IMR-90 (cell line): Measurements from ENCODE around the gene GRK5. TPM values are rescaled to one million over a fixed set of nuclear protein-coding genes. Genes with fewer than 3 reads are reported as not detected.
A peak's percentile ranks its signal among the peaks of the same experiment; 100 is the strongest.

Source experiments
- ATAC-seq: fragments of 200-7000 bp; cut with Tn5 transposase; 2 replicates; pipeline ENCODE4 v1.9.1; 2020; ENCODE audit warnings: low read depth, mild to moderate bottlenecking, moderate library complexity
- BruUV-seq: library from RNA; stranded (reverse); fragments of 400-500 nt; replicated peaks from 2 replicates; lab custom pipeline; 2021; lab: Mats Ljungman, UMichigan
- CTCF ChIA-PET: fragments of 300-600 bp; formaldehyde crosslinking; extraction: SDS; loops from one replicate; lab custom pipeline; 2021; ENCODE audit warnings: antibody characterized with exemption; lab: Yijun Ruan, JAX
- POLR2A ChIA-PET: fragments of 300-600 bp; sonication (Branson Sonifier 250); formaldehyde crosslinking; loops from one replicate; lab custom pipeline; 2022; ENCODE audit warnings: antibody characterized with exemption; ENCODE audit not compliant: unreplicated experiment; lab: Charles Lee
- DNase-seq: peaks from one replicate; pipeline ENCODE4 v3.0.0; 2013
- H2AFZ ChIP-seq: replicated peaks from 2 replicates; pipeline ENCODE3; 2013; ENCODE audit warnings: low read length, mild to moderate bottlenecking; ENCODE audit not compliant: poor library complexity
- H2AK5ac ChIP-seq: 2 replicates; pipeline ENCODE4 v1.6.1; 2013; ENCODE audit warnings: low read depth, low read length, inconsistent platforms
- H2AK9ac ChIP-seq: replicated peaks from 2 replicates; pipeline ENCODE3; 2013; ENCODE audit warnings: mild to moderate bottlenecking, low read depth, low read length, moderate library complexity; ENCODE audit not compliant: poor library complexity
- H2BK120ac ChIP-seq: 2 replicates; pipeline ENCODE4 v1.6.1; 2013; ENCODE audit warnings: low read depth, low read length, inconsistent platforms
- H2BK15ac ChIP-seq: 3 replicates; pipeline ENCODE4 v1.6.1; 2013; ENCODE audit warnings: low read depth, low read length, inconsistent platforms
- H2BK20ac ChIP-seq: 2 replicates; pipeline ENCODE4 v1.6.1; 2013; ENCODE audit warnings: low read depth, mild to moderate bottlenecking, inconsistent platforms, low read length, moderate library complexity
- H2BK5ac ChIP-seq: 2 replicates; pipeline ENCODE4 v1.6.1; 2013; ENCODE audit warnings: mild to moderate bottlenecking, low read depth, low read length, inconsistent platforms; ENCODE audit not compliant: poor library complexity, severe bottlenecking
- H3K14ac ChIP-seq: replicated peaks from 2 replicates; pipeline ENCODE4 v1.6.1; 2013; ENCODE audit warnings: low read depth, low read length, inconsistent platforms
- H3K18ac ChIP-seq: 2 replicates; pipeline ENCODE4 v1.6.1; 2013; ENCODE audit warnings: low read depth, low read length, control low read depth
- H3K23ac ChIP-seq: 2 replicates; pipeline ENCODE4 v1.6.1; 2013; ENCODE audit warnings: low read depth, low read length, inconsistent platforms
- H3K27ac ChIP-seq: 2 replicates; pipeline ENCODE4 v1.5.1; 2013; ENCODE audit warnings: mild to moderate bottlenecking, control low read depth, low read length; ENCODE audit not compliant: insufficient read depth
- H3K27me3 ChIP-seq: 2 replicates; pipeline ENCODE4 v1.6.1; 2013; ENCODE audit warnings: low read length; ENCODE audit not compliant: control insufficient read depth, insufficient read depth
- H3K36me3 ChIP-seq: 2 replicates; pipeline ENCODE4 v1.6.1; 2013; ENCODE audit warnings: low read length, mixed read lengths; ENCODE audit not compliant: control insufficient read depth, insufficient read depth
- H3K4ac ChIP-seq: 2 replicates; pipeline ENCODE4 v1.6.1; 2013; ENCODE audit warnings: low read depth, low read length, inconsistent platforms
- H3K4me1 ChIP-seq: 2 replicates; pipeline ENCODE4 v1.6.1; 2013; ENCODE audit warnings: low read length, mixed read lengths; ENCODE audit not compliant: control insufficient read depth, insufficient read depth
- H3K4me2 ChIP-seq: 2 replicates; pipeline ENCODE4 v1.6.1; 2013; ENCODE audit warnings: low read depth, mild to moderate bottlenecking, control low read depth, low read length, moderate library complexity
- H3K4me3 ChIP-seq: 2 replicates; pipeline ENCODE4 v1.5.1; 2013; ENCODE audit warnings: low read depth, mild to moderate bottlenecking, control low read depth, low read length, moderate library complexity; ENCODE audit not compliant: insufficient read depth
- H3K56ac ChIP-seq: 2 replicates; pipeline ENCODE4 v1.6.1; 2013; ENCODE audit warnings: low read length, inconsistent platforms; ENCODE audit not compliant: insufficient read depth; ENCODE audit errors: extremely low read depth
- H3K79me1 ChIP-seq, 2 experiments: 2 replicates each; pipeline ENCODE4 v1.6.1; 2013; ENCODE audit warnings: low read length in 2 of 2, inconsistent platforms in 1 of 2, low read depth in 1 of 2
- H3K9ac ChIP-seq: 2 replicates; pipeline ENCODE4 v1.6.1; 2013; ENCODE audit warnings: low read depth, low read length, control low read depth
- H3K9me1 ChIP-seq: 2 replicates; pipeline ENCODE4 v1.6.1; 2013; ENCODE audit warnings: low read length, inconsistent platforms; ENCODE audit not compliant: insufficient read depth
- H3K9me3 ChIP-seq: 2 replicates; pipeline ENCODE4 v1.6.1; 2013; ENCODE audit warnings: low read length; ENCODE audit not compliant: control insufficient read depth, insufficient read depth
- H4K20me1 ChIP-seq: 2 replicates; pipeline ENCODE4 v1.6.1; 2013; ENCODE audit warnings: low read length, inconsistent platforms; ENCODE audit not compliant: insufficient read depth
- H4K5ac ChIP-seq: 2 replicates; pipeline ENCODE4 v1.6.1; 2013; ENCODE audit warnings: mild to moderate bottlenecking, low read depth, low read length, control low read depth
- H4K8ac ChIP-seq, 2 experiments: 2 replicates each; pipeline ENCODE4 v1.6.1; 2013; ENCODE audit warnings: low read depth in 2 of 2, low read length in 2 of 2, control low read depth in 1 of 2, inconsistent platforms in 1 of 2
- H4K91ac ChIP-seq: 2 replicates; pipeline ENCODE4 v1.6.1; 2013; ENCODE audit warnings: low read depth, low read length, inconsistent platforms; ENCODE audit not compliant: insufficient read depth
- FOS ChIP-seq: fragments of 150-350 bp; IDR thresholded peaks from 2 replicates; pipeline ENCODE4 v1.6.1; 2016; ENCODE audit warnings: low read depth, low read length
- WGBS, 2 experiments: methylation state at CpG; one replicate each; pipeline versions ENCODE4 v1.1.5 to v1.1.7; 2013; ENCODE audit warnings: missing lambda C conversion rate in 2 of 2; ENCODE audit not compliant: insufficient read length in 1 of 2; ENCODE audit errors: extremely low coverage in 2 of 2; 5-methylcytosine and 5-hydroxymethylcytosine counted together
- dilution Hi-C: fragments of 300-500 bp; cut with HindIII; formaldehyde crosslinking; loops from one replicate; pipeline ENCODE4 v1.14.3; 2018; ENCODE audit warnings: low sequenced_read_pairs; ENCODE audit not compliant: unreplicated experiment
- in situ Hi-C: fragments of 300-500 bp; cut with MboI; formaldehyde crosslinking; loops from 3 replicates; pipeline ENCODE4 v1.14.3; 2019; ENCODE audit warnings: low sequenced_read_pairs, inconsistent platforms, mixed read lengths
- intact Hi-C: fragments of 100-400 bp; cut with micrococcal nuclease; formaldehyde crosslinking; loops from 2 replicates; pipeline ENCODE4 v1.10.0; 2022
- polyA plus RNA-seq, 3 experiments: library from polyadenylated mRNA; depleted of rRNA; stranded (reverse); fragments of >200 nt; gene quantifications; 2 replicates each; pipeline ENCODE4 v1.2.3, GENCODE V29; 2012; ENCODE audit warnings: low replicate concordance in 1 of 3
- total RNA-seq: library from RNA; depleted of rRNA; stranded (reverse); fragments of >200 nt; gene quantifications from 2 replicates; pipeline ENCODE4 v1.2.3, GENCODE V29; 2012
- TF ChIP-seq, protein P1 (sequence below): conservative IDR thresholded peaks from 2 replicates; pipeline ENCODE4 v1.5.1; 2012; ENCODE audit warnings: mild to moderate bottlenecking, low read depth, low read length, improper control_type of control experiment

The GRK5 gene
- total and polyA plus RNA-seq, 2 of the 4 experiments (the other 2 are of a cell fraction) = 12.9 to 16.3 TPM

DNA sequence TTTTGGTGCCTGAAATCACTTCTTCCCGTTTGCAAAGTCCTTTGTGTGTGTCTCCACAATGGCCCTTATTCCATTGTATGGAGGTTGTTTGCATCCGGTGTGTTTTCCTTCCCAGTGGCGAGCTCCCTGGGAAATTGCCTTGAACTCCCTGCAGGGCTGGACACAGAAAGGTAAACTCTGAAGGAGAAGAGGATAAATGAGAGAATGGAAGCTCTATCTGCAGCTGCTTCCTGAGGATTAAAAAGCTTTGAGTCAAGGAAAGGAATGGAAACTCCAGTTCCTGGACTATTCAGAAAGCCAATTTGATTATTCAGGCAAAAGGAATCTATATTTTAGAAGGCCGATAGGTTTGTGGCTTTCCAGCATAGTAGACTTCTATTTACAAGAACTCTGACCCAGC, 4.4 kb upstream of the GRK5 start:
- Histone ChIP-seq H3K9me3 (no peaks in the 10 kb centered on the region), H4K91ac (no peak overlapping the region), H3K4me1 (peaks cover 14% of the 10 kb centered on the region), H3K79me1 (peaks cover 0 to 12% of the 10 kb centered on the region in 2 experiments; a peak in 3 of 4 replicates), H2AFZ (no peak overlapping the region), H4K5ac (no peak overlapping the region), H3K18ac (0 out of 2 replicates have a peak overlapping the region, but pooled peaks have one; percentile 5), H2BK120ac (peak overlapping the region; percentile 21; the same call in 1 of the 2 replicates), H3K4me3 (no peak overlapping the region), H3K27me3 (no peaks in the 10 kb centered on the region), H3K56ac (no peak overlapping the region), H2BK20ac (peak overlapping the region; percentile 47), H3K4me2 (peak overlapping the region; percentile 15; the same call in 1 of the 2 replicates), H2BK15ac (peak overlapping the region; percentile 7; the same call in 1 of the 3 replicates), H3K14ac (peak overlapping the region; percentile 6; the same call in 1 of the 2 replicates), H3K4ac (peak overlapping the region; percentile 13), H3K9ac (no peak overlapping the region), H3K27ac (no peak overlapping the region; the same call in 1 of the 2 replicates), H4K8ac (peak overlapping the region; percentile 1 to 68; a peak in 1 of 4 replicates), H3K23ac (peak overlapping the region; percentile 6; the same call in 1 of the 2 replicates), H2BK5ac (no peak overlapping the region), H4K20me1 (no peaks in the 10 kb centered on the region), H2AK9ac (no peak overlapping the region), H3K36me3 (no peaks in the 10 kb centered on the region), H3K9me1 (no peaks in the 10 kb centered on the region), H2AK5ac (peak overlapping the region; percentile 5; the same call in 1 of the 2 replicates)
- ATAC-seq (no peak), DNase-seq (peak; percentile 84)
- CTCF ChIA-PET = interaction anchor here (0.9 to 1.8 kb wide), 5 partner anchors 45 to 287 kb away, joined by 3 to 6 read pairs (median 3); no protein-coding TSS in a partner anchor
- no TSS peak for BruUV-seq
- peak; percentile 12; the same call in 1 of the 2 replicates for TF ChIP-seq FOS
- TF ChIP-seq, protein P1, sequence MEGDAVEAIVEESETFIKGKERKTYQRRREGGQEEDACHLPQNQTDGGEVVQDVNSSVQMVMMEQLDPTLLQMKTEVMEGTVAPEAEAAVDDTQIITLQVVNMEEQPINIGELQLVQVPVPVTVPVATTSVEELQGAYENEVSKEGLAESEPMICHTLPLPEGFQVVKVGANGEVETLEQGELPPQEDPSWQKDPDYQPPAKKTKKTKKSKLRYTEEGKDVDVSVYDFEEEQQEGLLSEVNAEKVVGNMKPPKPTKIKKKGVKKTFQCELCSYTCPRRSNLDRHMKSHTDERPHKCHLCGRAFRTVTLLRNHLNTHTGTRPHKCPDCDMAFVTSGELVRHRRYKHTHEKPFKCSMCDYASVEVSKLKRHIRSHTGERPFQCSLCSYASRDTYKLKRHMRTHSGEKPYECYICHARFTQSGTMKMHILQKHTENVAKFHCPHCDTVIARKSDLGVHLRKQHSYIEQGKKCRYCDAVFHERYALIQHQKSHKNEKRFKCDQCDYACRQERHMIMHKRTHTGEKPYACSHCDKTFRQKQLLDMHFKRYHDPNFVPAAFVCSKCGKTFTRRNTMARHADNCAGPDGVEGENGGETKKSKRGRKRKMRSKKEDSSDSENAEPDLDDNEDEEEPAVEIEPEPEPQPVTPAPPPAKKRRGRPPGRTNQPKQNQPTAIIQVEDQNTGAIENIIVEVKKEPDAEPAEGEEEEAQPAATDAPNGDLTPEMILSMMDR = no peak
- intact Hi-C loops (loop anchor here (5.0 kb wide), 1 partner anchor 449 kb away; the partner anchor contains the start of gene BAG3), in situ Hi-C loops (no loop called here), dilution Hi-C loops (no loop called here)
- no CpG with 5 or more reads among the region's 4 CpGs for WGBS, 2 experiments
- POLR2A ChIA-PET = interaction anchor here (0.6 to 0.7 kb wide), 2 partner anchors 16 to 186 kb away, joined by 3 read pairs; no protein-coding TSS in a partner anchor
